Colonic mucosa (tissue), 4 donors: Measurements from ENCODE around the gene NBAS. TPM values are rescaled to one million over a fixed set of nuclear protein-coding genes. Genes with fewer than 3 reads are reported as not detected.

Source experiments
- DNase-seq: peaks from one replicate; pipeline ENCODE4 v3.0.0-alpha.2; 2020
- H3K27ac ChIP-seq: fragments of 200-600 bp; one replicate; pipeline ENCODE4 v1.8.0; 2021
- H3K27me3 ChIP-seq: fragments of 200-600 bp; one replicate; pipeline ENCODE4 v1.8.0; 2021
- H3K36me3 ChIP-seq: fragments of 200-600 bp; one replicate; pipeline ENCODE4 v1.8.0; 2021
- H3K4me1 ChIP-seq: fragments of 200-600 bp; one replicate; pipeline ENCODE4 v1.8.0; 2021; ENCODE audit warnings: mild to moderate bottlenecking
- H3K4me3 ChIP-seq: fragments of 200-600 bp; one replicate; pipeline ENCODE4 v1.8.0; 2021
- H3K9ac ChIP-seq, 2 donors: one replicate each; pipeline ENCODE4 v1.7.0; 2013; ENCODE audit warnings: control low read depth in 2 of 2, low read depth in 2 of 2, low read length in 2 of 2
- H3K9me3 ChIP-seq: fragments of 200-600 bp; one replicate; pipeline ENCODE4 v1.8.0; 2021
- CTCF ChIP-seq: fragments of 200-600 bp; IDR thresholded peaks from one replicate; pipeline ENCODE4 v1.8.0; 2022; ENCODE audit warnings: antibody characterized with exemption, mild to moderate bottlenecking
- intact Hi-C: fragments of 100-400 bp; cut with DNase I; formaldehyde crosslinking; loops from one replicate; pipeline ENCODE4 v1.14.1; 2022
- total RNA-seq, 2 donors: library from RNA; stranded (reverse); fragmentation: NEBNext Ultra II Directional in 1 of 2; extraction: Animal tissue kit (Norgen Biotek cat#: 25700) in 1 of 2; gene quantifications; one replicate each; pipeline ENCODE4 v1.2.1, GENCODE V29; 2021
- donor health status: healthy.
- donor health status: DM: no; HTN: no; CAD: no.
- donor health status: DM: no; HTN: no; CAD: no.

The NBAS gene
- total RNA-seq, 2 donors from 2014 or later, result 34.4 to 38.9 TPM

GRCh38 chr2:15241929-15242328 lies 319.2 kb downstream of the NBAS start:
- no peak overlapping the region for H3K9ac ChIP-seq
- no peaks in the 10 kb centered on the region for H3K4me1 ChIP-seq
- TF ChIP-seq CTCF, result no peak
- no peaks in the 10 kb centered on the region for H3K9me3 ChIP-seq
- H3K27ac ChIP-seq, result no peak overlapping the region
- H3K4me3 ChIP-seq, result no peak overlapping the region
- no peaks in the 10 kb centered on the region for H3K36me3 ChIP-seq
- intact Hi-C loops, result no loop called here
- no peaks in the 10 kb centered on the region for H3K27me3 ChIP-seq
- DNase-seq, result no peak

- TF ChIP-seq CTCF, result no peak
- H3K4me3 ChIP-seq, result no peak overlapping the region
- intact Hi-C loops, result no loop called here
These were observed 319.9 kb downstream of the NBAS start for GRCh38 chr2:15241201-15241600.

DNA sequence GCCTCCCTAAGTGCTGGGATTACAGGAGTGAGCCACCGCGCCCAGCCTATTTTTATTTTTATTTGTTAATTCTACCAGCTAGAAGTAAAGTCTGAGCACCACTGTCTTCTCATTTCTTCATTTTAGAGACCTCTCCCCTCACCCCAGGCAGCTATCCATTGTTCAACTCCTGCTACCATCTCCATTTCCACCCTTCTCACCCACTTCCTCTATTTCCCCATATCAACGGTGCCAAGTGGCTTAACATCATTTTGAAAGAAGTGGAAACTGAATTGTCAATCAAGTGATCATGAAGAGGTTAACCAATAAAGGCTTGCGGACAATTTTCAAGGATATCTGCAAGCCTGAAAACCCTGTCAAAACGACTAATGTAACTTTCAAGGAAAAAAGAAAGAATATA lies 323.1 kb downstream of the NBAS start:
- Histone ChIP-seq H3K9me3 (no peaks in the 10 kb centered on the region), H3K27me3 (no peaks in the 10 kb centered on the region), H3K9ac (no peak overlapping the region), H3K36me3 (no peaks in the 10 kb centered on the region), H3K4me1 (no peaks in the 10 kb centered on the region), H3K4me3 (no peak overlapping the region), H3K27ac (no peak overlapping the region)
- intact Hi-C loops, result no loop called here
- TF ChIP-seq CTCF, result no peak
- no peak for DNase-seq

More at GRCh38 chr2:15241201-15241600, 319.9 kb downstream of the NBAS start:
- Histone ChIP-seq H3K9me3 (no peaks in the 10 kb centered on the region), H3K4me1 (no peaks in the 10 kb centered on the region), H3K36me3 (no peaks in the 10 kb centered on the region), H3K27me3 (no peaks in the 10 kb centered on the region), H3K27ac (no peak overlapping the region), H3K9ac (no peak overlapping the region)
- no peak for DNase-seq

DNA sequence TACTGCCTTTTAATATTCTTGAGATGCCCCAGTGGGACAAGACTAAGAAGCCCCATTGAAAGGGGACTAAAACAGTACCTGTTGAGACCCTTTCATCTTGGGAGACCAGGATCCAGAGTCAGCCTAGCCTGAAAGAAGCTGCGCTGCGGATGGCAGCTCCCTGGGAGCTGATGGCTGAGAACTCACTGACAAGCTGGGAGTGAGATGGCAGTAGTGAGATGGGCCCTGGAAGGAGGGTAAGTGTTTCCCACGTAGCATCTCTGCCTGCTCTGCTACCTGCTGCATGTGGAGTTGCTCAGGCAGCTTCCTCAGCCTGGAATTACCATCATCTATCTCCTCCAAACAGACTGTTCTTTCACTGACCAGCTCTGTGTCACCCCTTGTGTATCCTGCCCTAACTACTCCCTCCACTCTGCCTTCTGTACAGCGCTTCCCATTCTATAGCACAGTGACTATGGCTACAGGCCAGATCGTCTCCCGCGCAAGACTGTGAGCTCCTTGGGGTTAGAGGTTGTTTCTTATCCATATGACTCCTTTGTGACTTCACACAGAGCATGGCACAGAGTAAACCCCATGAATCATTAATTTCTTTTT lies 330.4 kb downstream of the NBAS start:
- Histone ChIP-seq H3K27me3 (no peaks in the 10 kb centered on the region), H3K27ac (no peak overlapping the region), H3K4me1 (no peaks in the 10 kb centered on the region), H3K4me3 (no peak overlapping the region), H3K9ac (no peak overlapping the region), H3K9me3 (no peaks in the 10 kb centered on the region), H3K36me3 (no peaks in the 10 kb centered on the region)
- DNase-seq, result no peak
- TF ChIP-seq CTCF, result no peak
- intact Hi-C loops, result no loop called here

DNA sequence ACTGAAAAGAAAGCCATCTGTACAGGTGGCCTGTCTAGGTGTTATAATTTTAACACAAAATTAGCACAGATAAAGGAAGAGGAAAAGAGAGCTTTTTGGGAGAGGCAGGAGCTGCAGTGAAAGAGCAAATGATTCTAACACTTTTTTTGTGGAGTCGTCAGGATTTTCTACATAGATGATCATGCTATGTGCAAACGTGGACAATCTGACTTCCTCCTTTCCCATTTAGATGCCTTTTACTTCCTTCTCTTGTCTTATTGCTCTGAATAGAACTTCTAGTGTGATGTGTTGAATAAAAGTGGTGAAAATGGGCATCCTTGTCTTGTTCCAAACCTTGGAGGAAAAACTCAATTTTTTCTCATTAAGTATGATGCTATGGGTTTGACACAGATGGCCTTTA lies 334.5 kb downstream of the NBAS start:
- H3K36me3 ChIP-seq, result no peaks in the 10 kb centered on the region
- H3K9me3 ChIP-seq, result no peaks in the 10 kb centered on the region
- no peaks in the 10 kb centered on the region for H3K4me1 ChIP-seq
- no peak for DNase-seq
- no peak overlapping the region for H3K27ac ChIP-seq
- H3K9ac ChIP-seq, result no peak overlapping the region
- H3K27me3 ChIP-seq, result no peaks in the 10 kb centered on the region
- intact Hi-C loops, result no loop called here
- H3K4me3 ChIP-seq, result no peak overlapping the region
- no peak for TF ChIP-seq CTCF
